WTC11 (cell line): Measurements from ENCODE around the gene SLAMF1. TPM values are rescaled to one million over a fixed set of nuclear protein-coding genes. Genes with fewer than 3 reads are reported as not detected.

Experiments
- ATAC-seq: fragments of 200-7000 bp; cut with Tn5 transposase; 2 replicates; pipeline ENCODE4 v1.10.0; 2021; ENCODE audit warnings: mild to moderate bottlenecking, moderate library complexity
- CTCF ChIA-PET: fragments of 300-600 bp; sonication (Branson Sonifier 250); formaldehyde crosslinking; loops from one replicate; lab custom pipeline; 2021; ENCODE audit warnings: antibody characterized with exemption; lab: Charles Lee
- POLR2A ChIA-PET: fragments of 350-600 bp; sonication (Branson Sonifier 250); formaldehyde crosslinking; loops from one replicate; lab custom pipeline; 2021; ENCODE audit warnings: antibody characterized with exemption; lab: Charles Lee
- DNase-seq: peaks from one replicate; pipeline ENCODE4 v3.0.0; 2021; ENCODE audit warnings: low spot score
- H3K27ac Mint-ChIP-seq: 2 replicates; pipeline ENCODE4 v1.8.0; 2021; ENCODE audit warnings: mixed read lengths
- H3K27me3 Mint-ChIP-seq: 2 replicates; pipeline ENCODE4 v1.8.0; 2021; ENCODE audit warnings: low read depth, mild to moderate bottlenecking, moderate library complexity, mixed read lengths
- H3K36me3 Mint-ChIP-seq: 2 replicates; pipeline ENCODE4 v1.8.0; 2021; ENCODE audit warnings: mixed read lengths
- H3K4me1 Mint-ChIP-seq: 2 replicates; pipeline ENCODE4 v1.8.0; 2022; ENCODE audit warnings: mixed read lengths
- H3K4me3 Mint-ChIP-seq: 2 replicates; pipeline ENCODE4 v1.8.0; 2021; ENCODE audit warnings: mild to moderate bottlenecking, moderate library complexity, mixed read lengths
- H3K9me3 Mint-ChIP-seq: 2 replicates; pipeline ENCODE4 v1.8.0; 2021; ENCODE audit warnings: mixed read lengths
- AR ChIP-seq: fragments of 250-450 bp; sonication (Bioruptor Pico); IDR thresholded peaks from 2 replicates; pipeline ENCODE4 v1.9.0; 2021; ENCODE audit warnings: mild to moderate bottlenecking
- ARID4B ChIP-seq: sonication (generic); formaldehyde crosslinking; IDR thresholded peaks from 2 replicates; pipeline ENCODE4 v1.8.0; 2023; ENCODE audit warnings: missing genetic modification reagents, mild to moderate bottlenecking, borderline replicate concordance
- ATF2 ChIP-seq: sonication (generic); formaldehyde crosslinking; IDR thresholded peaks from 2 replicates; pipeline ENCODE4 v1.8.1; 2022; ENCODE audit warnings: low read depth, missing genetic modification reagents, borderline replicate concordance
- MLX ChIP-seq: sonication (generic); formaldehyde crosslinking; IDR thresholded peaks from 2 replicates; pipeline ENCODE4 v1.8.1; 2023; ENCODE audit warnings: mild to moderate bottlenecking, missing genetic modification reagents, moderate library complexity
- NFYB ChIP-seq: sonication (generic); formaldehyde crosslinking; conservative IDR thresholded peaks from 2 replicates; pipeline ENCODE4 v1.8.0; 2022; ENCODE audit warnings: low read depth, missing genetic modification reagents
- OVOL2 ChIP-seq: fragments of 250-450 bp; sonication (Bioruptor Pico); IDR thresholded peaks from 2 replicates; pipeline ENCODE4 v1.9.0; 2021; ENCODE audit warnings: mild to moderate bottlenecking, borderline replicate concordance
- USF2 ChIP-seq: sonication (generic); formaldehyde crosslinking; IDR thresholded peaks from 2 replicates; pipeline ENCODE4 v1.8.1; 2023; ENCODE audit warnings: mild to moderate bottlenecking, missing genetic modification reagents, moderate library complexity
- ZBTB43 ChIP-seq: sonication (generic); formaldehyde crosslinking; IDR thresholded peaks from 2 replicates; pipeline ENCODE4 v1.8.1; 2023; ENCODE audit warnings: mild to moderate bottlenecking, missing genetic modification reagents
- ZNF219 ChIP-seq: sonication (generic); formaldehyde crosslinking; IDR thresholded peaks from 2 replicates; pipeline ENCODE4 v1.8.0; 2023; ENCODE audit warnings: missing genetic modification reagents, mild to moderate bottlenecking, borderline replicate concordance
- ZNF423 ChIP-seq: fragments of 250-450 bp; sonication (Bioruptor Pico); IDR thresholded peaks from 2 replicates; pipeline ENCODE4 v2.1.2; 2022; ENCODE audit warnings: mild to moderate bottlenecking, moderate library complexity
- ZNF512 ChIP-seq: sonication (generic); formaldehyde crosslinking; IDR thresholded peaks from 2 replicates; pipeline ENCODE4 v1.8.1; 2022; ENCODE audit warnings: missing genetic modification reagents, borderline replicate concordance
- total RNA-seq: library from RNA; stranded (reverse); gene quantifications from 3 replicates; pipeline ENCODE4 v1.2.3, GENCODE V29; 2021

The SLAMF1 gene
- total RNA-seq, 1 experiment from 2014 or later = 0.15 TPM

- DNase-seq = no peak
- H3K9me3 Mint-ChIP-seq = peaks cover 35% of the 10 kb centered on the region
- H3K36me3 Mint-ChIP-seq = peaks cover 47% of the 10 kb centered on the region
- POLR2A ChIA-PET = no interaction called here
- H3K27me3 Mint-ChIP-seq = no peaks in the 10 kb centered on the region; the same call in none of the 2 replicates
- CTCF ChIA-PET = interaction anchor here (0.6 to 2.9 kb wide), 9 partner anchors 9 to 268 kb away, joined by 3 to 20 read pairs (median 5); no protein-coding TSS in a partner anchor
- TF ChIP-seq NFYB (no peak), AR (CRISPR knock-in tag) (no peak), ZBTB43 (no peak), OVOL2 (CRISPR knock-in tag) (no peak), MLX (CRISPR knock-in tag) (no peak), ARID4B (CRISPR knock-in tag) (no peak), USF2 (CRISPR knock-in tag) (no peak), ZNF512 (CRISPR knock-in tag) (no peak), ATF2 (no peak), ZNF219 (no peak), ZNF423 (CRISPR knock-in tag) (no peak)
- TF ChIP-seq, all 79 proteins: peak for 0
- peaks cover 9% of the 10 kb centered on the region for H3K4me1 Mint-ChIP-seq
- ATAC-seq = no peak
- no peak overlapping the region for H3K4me3 Mint-ChIP-seq
- H3K27ac Mint-ChIP-seq = no peak overlapping the region
Observed at GRCh38 chr1:160682983-160683865, 36.4 kb upstream of the SLAMF1 start.
